ENCODE data around the gene NINL. TPM values are rescaled to one million over a fixed set of nuclear protein-coding genes. Genes with fewer than 3 reads are reported as not detected.
"Not testable (repeated sequence)": the region's sequence is repeated elsewhere in the genome, so short reads cannot be mapped to it uniquely, and the experiment has no call there.

NINL gene
- total RNA-seq, 1 donor from 2014 or later, result 18.4 TPM

DNA sequence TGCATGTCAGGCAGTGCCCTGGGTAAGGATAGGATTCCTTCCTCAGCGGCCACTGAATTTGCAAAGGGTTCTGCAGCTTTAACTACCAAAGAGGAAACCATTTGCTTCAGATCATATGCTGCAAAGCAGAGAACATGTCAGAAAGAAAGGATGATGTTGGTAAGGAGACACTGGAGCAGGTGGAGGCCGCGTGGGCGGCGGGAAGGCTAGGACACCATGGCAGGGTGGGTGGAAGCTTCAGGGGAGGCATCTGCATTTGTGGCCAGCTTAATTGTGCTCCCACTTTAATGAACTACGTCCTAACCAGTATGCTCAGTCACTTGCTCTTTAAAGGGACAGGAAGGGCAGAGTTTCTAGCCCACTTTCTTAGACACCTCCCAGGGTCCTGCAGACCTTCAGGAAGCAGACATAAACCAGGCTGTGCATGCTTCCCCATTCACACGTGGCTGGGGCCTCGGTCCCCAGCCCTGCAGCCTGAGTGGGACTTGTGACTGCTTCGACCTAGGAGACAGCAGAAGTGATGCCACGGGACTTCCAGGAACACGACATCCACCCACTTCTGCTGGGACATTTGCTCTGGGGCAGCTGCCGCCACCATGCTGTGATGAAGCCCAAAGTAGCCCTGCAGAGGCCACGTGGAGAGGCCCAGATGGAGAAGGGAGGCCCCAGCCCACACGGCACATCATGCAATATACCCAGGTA lies 101.7 kb downstream of the NINL start:
- DNase-seq, result no peak

DNA sequence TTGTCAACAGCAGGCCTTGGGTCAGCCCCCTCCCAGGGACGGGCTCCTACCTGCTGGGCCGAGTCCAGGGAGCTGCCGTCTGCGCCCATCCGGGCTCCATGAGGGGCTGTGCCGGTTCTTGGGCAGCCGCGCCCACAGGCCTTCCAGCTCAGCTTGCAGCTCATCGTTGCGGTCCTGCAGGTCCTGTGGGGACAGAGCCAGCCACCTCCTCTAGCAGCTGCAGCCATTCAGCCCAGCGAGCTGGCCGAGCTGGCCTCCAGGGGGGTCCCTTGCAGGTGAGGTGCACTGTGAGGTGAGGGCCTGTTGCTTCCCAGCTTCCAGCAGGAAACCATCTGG lies 103.4 kb downstream of the NINL start:
- DNase-seq, result no peak

DNA sequence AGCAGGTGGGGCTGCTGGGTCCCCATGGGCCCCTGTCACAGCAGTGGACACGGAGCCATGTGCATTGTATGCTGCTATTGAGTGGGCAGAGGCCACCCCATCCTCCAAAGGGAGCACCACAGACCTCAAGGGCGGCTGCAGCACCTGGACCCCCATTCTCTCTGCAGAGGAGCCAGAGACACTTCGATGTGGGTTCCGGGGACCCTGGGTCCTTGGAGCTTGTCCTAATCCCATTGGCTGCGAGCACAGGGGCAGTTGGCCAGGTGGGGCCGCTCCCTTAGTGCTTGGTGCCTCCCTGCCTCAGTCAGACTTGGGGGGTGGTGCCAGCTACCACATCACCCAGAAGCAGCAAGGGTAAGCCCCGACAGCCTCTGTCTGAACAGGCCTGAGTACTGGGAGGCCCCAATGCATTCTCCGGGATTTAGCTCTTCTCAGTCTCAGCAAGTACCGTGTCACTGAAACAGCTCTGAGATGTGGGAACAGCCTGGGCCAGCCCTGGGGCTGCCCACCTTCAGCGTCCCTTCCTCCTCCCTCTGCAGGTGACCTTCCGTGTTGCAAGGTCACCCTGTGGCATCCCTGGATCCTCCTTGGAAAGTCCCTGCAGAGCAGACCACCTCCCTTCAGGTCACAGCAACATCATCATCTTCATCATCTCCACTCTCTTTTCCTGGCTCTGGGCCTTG lies 104.0 kb downstream of the NINL start:
- no peak for DNase-seq

DNA sequence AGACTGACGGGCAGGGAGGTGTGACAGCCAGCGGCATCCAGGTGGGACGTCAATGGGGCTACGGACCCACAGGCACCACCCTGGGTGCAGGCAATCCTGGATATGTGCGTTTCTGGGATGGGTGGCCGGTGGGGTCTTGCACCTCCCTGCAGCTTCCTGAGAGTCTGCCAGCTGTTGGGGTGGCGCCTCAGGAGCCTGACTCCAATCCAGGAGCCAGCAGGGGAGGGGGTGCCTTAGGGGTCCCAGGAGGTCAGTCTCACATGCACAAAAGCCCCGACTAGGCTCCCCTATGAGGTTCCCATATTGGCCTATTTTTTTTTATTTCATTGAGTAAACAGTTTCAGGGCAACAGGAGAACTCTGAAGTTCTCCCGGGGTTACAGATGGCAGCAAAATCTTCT lies 104.5 kb downstream of the NINL start:
- DNase-seq, result no peak

DNA sequence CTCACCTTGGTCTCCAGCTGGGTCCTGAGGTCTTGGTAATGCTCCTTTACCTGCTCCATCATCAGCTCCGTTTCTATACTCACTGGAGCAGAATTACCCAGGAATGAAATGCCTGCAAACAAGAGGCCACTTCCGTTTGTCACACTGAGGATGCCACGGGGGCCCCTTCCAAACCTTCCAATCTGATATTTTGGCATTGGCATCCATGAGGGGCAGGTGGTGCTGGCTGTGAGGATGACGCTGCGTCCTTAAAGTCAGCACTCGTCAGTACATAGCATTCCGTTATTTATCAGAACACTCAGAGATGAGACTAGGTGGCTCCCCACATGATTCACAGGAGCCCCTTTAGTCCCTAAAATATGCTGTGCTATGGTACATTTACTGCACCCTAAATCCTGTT lies 105.2 kb downstream of the NINL start:
- no peak for DNase-seq

DNA sequence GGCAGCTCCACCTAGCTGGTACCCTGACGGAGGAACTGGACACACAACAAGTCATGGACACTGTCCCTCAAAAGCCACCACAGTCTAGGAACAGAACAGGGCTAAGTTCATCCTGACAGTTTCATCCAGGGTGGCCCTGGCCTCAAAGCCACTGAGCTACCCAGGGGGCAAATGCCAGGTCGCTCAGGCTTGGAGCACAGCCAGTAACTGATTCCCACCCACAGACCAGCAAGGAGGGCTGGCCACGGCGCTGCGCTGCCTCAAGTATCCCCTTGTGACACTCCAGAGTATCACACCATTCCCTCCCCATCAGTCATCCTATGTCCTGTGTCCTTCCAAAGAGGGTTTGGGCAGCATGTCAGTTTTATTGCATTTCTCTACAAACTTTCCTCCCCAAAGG lies 105.7 kb downstream of the NINL start:
- DNase-seq, result no peak

DNA sequence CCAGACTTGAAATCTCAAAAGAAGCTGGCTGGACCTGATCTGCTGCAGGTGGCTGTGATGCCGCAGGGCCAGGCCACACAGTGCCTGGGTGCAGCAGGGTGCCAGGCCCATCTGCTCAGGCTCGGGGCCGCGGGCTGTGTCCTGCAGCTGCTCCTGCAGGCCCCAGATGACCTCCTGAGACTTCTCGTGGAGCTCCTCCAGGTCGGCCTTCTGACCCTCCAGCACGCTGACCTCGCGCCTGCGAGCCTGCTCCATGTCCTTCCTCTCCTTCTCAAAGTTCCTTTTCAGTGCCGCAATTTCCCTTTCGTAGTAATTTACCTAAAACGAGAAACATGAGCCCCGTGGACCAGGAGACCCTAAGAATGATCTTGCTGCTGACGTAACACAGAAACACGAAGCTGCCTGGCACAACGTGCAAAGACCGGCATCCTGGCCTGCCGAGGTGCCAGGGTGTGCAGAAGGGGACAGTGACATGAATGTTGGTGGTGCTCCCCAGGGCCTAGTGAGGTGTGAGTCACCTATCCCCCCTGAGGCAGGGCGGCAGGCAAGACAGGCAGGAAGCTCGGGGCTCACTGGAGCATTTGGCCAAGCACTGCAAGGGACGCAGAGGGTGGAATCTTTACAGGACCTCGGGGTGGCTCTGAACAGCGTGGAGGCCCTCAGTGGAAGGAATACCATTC lies 106.3 kb downstream of the NINL start:
- no peak for DNase-seq

DNA sequence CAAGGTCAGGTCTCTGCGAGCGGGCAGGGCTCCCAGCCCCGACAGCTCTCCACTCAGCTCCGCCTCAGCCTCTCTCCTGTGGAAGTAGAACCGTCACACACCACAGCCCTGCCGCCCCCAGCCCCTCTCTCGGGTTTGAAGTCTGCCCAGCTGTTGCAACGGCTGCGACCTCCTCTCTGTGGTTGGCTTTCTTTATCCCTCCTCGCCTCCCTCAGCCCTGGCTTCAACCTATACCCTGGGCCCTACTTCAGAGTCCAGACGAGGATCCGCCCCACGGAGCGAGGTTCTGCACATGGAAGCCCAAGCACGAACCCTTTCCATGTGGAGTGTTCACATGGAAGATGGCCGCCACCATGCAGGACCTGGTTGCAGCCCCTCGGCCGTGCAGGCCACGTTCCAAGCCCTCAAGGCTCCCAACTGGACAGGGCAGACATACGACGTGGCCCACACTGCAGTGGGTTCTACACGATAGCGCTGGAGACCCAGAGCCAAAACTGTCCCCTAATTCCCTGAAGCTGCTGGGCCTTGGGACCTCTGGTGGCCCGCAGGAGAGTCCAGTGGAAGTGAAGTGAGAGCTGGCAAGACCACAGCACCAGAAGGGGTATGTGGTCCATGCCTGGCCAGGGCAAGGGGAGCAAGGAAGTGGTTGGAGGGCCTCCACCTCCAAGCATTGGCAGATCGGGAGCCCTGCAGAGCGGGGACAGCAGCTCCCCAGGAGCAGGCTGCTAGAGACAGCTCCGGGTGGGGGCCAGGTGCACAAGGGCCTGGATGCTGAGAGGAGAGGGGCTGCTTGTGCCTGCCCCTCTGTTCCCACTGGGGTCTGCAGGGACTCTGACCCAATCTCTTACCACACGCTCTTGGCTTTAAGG lies 108.1 kb downstream of the NINL start:
- no peak for DNase-seq

DNA sequence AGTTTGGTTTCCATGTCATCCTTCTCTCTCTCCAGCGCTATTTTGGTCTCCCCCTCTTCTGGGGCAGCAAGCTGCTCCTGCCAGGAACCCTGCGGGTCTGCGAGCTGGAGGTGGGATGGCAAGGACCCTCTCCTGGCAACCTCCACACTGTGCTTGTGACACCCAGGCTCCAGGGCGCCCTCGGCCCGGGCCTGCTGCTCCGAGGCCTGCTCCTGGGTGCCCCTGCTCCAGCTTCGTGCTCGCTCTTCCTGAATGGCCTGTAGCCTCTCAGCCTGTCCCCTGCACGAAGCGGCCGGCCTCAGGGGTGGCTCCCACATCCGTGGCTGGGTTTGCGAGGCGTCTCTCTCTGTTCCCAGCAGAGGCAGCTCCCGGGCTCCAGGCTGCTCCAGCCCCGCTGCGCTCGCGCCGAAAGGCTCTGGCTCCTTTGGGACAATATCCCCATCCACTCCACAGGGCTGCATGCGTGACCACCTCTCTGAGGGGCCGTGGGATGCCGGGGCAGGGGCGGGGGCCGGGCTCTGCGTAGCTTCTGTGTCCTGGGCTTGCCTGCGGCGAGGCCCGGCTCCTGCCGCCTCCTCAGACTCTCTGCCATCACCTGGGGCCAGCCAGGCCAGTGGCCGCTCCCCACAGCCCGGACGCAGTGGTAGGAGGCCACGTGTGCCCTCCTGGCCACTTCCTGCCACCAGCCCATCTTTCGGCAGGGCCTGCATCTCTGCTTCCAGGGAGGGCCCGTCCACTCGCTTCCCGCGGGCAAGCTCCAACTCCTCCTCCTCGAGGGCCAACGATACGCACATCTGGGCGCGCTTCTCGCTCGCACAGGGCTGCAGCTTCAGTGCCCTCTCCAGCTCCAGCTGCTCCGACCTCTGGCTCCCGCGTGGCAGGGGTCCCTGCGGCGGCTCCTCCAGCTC lies 109.0 kb downstream of the NINL start:
- DNase-seq, result no peak

DNA sequence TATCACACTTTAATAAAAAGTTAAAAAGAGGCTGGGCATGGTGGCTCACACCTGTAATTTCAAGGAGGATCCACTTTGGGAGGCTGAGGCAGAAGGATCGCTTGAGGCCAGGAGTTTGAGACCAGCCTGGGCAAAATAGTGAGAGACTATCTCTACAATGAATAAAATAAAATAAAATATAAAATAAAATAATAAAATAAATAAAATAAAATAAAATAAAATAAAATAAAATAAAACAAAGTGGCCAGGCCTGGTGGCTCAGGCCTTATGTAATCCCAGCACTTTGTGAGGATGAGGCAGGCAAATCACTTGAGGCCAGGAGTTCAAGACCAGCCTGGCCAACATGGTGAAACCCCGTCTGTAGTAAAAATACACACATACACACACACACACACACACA lies 112.0 kb downstream of the NINL start:
- not testable (repeated sequence) for DNase-seq

DNA sequence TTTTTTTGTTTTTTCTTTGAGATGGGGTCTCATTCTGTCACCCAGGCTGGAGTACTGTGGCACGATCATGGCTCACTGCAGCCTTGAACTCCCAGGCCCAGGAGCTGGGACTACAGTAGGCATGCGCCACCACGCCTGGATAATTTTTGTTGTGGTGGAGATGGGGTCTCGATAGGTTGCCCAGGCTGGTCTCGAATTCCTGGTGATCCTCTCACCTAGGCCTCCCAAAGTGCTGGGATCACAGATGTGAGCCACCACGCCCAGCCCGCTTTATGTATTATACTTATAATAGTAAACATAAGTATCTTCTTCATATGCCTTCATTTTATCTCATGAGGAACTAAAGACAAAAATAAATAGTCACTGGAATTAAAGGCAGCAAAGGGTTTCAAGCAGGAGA lies 114.3 kb downstream of the NINL start:
- DNase-seq, result no peak

DNA sequence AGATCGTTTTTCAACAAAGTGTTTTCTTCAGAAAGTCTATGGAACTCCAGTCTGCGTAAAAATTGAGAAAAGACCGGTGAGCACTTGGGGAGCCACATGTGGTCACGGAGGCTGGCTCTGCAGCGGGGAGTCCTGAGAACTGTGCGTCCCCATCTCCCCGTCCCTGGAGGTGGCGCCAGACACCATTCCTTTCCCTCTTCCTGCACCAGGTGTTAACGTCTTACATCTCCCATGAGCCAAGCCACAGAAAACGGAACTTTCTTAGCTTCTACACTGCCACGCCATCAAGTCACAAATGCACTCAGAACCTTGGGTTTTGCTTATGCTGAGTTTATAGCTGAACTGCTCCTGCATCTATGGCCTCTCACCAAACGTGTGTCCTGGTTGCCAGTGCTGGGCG lies 115.3 kb downstream of the NINL start:
- DNase-seq, result no peak

DNA sequence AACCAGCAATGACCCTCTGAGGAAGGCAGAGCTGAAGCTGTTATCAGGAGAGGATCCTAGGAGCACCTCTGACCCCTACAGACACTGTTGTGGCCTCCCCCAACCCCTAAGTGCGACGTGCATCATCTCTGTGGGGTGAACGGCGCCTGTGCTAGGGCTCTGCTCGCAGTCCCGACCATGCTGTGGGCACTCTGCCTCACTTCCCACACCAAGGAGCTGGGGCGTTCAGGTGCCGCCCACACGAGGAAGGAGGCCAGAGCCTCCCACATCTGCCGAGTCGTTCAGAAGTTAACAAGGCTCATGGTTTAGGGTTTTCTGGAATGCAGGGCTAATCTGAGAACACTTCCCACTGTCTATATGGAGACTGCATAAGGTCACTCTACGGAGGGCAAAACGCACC lies 115.8 kb downstream of the NINL start:
- DNase-seq, result no peak

DNA sequence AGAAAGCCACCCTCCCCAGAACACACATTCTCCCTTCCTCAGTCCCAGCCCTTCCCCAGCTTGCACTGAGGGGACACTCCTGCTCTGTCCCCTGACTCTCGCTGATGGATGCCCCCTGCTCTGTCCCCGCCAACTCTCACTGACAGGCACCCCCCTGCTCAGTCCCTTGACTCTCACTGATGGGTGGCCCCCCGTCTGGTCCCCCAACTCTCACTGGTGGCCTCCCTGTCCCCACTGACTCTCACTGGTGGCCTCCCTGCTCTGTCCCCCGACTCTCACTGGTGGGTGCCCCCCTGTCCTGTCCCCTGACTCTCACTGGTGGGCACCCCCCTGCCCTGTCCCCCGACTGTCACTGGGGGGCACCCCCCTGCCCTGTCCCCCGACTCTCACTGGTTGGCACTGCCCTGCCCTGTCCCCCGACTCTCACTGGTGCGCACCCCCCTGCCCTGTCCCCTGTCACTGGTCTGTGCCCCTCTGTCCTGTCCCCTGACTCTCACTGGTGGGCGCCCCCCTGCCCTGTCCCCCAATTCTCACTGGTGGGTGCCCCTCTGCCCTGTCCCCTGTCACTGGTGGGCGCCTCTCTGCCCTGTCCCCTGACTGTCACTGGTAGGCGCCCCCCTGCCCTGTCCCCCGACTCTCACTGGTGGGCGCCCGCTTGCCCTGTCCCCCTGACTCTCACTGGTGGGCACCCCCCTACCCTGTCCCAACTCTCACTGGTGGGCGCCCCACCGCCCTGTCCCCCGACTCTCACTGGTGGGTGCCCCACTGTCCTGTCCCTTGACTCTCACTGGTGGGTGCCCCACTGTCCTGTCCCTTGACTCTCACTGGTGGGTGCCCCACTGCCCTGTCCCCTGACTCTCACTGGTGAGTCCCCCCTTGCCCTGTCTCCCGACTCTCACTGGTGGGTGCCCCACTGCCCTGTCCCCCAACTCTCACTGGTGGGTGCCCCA lies 116.9 kb downstream of the NINL start:
- DNase-seq, result no peak

DNA sequence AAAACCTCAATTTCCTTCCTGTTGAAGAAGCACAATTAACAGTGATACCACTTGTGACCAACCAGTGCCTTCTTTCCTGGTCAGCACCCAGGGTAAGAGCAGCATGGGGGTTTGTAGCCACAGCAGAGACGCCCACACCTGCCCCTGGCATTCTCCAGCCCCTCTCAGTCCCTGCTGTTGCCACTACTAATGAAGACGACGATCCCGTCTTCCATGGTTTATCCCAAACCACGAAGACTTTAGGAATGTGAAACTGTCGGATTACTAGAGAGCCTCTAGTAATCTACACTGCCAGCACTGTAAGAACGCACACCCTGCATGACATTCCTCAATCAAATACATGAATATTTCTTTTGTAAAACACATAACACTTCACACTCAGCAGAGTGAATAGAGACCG lies 117.9 kb downstream of the NINL start:
- no peak for DNase-seq

DNA sequence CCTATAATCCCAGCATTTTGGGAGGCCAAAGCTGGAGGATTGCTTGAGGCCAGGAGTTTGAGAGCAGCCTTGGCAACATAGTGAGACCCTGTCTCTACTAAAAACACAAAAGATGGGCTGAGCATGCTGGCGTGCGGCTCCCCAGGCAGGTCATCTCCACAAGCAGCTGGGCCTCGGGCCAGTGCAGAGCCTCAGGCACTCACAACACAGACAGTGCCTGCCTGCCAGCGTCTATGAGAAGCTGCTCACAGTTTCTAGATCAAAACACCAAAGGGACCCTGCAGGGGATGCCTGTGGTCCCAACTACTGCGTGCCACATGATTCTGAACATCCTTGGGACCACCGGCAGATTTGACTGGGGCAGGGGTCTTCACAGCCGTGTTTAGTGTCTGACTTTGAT lies 118.5 kb downstream of the NINL start:
- no peak for DNase-seq

DNA sequence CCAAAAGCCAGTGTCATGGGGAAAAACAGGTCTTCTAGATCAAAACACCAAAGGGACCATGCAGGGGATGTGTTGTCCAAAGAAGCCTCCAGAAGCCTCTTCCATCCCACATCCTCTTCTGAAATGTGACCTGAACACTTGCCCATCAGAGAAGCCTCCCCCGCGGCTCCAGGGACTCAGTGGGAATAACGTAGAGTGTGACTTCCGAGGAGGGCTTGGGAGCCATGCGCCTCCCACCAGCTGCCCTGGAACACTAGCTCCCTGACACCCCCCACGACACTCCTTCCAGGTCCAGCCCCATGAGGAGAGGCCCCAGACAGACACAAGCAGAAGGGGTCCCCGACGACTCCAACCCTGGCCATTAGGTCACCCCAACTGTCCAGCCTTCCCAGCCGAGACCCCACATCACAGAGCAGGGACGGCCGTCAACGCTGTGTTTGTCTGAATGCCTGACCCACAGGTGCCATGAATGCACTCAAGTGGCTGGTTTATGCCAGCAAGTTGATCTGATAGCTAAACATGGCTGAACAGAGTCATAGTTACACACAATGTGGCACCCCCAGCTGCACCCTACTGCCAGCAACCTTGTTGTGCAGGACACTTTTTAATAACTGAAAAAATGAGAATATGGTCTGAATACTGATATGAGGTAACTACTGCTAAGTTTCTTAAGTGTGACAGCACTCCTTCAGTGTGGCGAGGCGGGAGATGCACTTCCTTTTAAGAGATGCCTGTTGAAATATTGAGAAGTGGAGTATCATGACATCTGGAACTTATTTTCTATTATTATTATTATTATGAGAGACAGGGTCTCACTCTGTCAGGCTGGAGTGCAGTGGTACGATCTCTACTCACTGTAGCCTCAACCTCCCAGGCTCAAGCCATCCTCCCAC lies 119.8 kb downstream of the NINL start:
- DNase-seq, result no peak

DNA sequence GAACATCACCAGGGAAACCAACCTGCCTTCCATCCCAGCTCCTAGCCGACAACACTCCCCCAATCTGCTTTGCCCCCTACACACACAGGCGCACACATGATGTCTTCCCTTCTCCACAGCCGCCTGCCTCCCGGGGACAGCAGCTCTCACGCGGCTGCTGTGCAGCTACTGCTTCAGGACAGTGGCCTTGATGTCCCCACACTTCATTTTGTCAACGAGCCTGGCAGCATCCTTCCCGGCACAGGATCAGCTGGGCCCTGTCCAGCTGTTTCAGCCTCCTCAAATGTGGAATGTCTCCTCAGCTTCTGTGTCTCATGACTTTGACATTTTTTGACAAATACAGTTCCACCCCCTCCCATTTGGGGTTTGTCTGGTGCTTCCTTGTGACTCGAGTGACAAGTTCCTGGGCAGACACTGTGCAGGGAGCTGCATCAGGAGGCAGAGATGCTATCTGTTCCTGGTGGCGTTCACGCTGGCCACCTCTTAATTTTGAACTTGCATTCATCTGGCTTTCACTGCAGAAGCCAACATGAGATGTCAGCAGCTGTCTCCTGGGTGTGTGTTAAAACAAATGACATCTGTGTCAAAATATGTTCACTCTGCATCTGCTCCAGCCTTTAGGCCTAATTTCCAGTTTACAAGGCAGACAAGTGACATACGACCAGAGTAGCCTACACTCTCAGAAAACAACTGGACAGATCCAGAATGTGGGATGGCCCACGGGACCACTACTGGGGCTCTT lies 120.7 kb downstream of the NINL start:
- no peak for DNase-seq

Measured in occipital lobe (tissue), 2 donors.